Calu3 (cell line): ENCODE results near the gene KRTAP3-3. TPM values are rescaled to one million over a fixed set of nuclear protein-coding genes. Genes with fewer than 3 reads are reported as not detected.

Experiments used
- BruUV-seq: library from RNA; stranded (reverse); fragments of 400-500 nt; replicated peaks from 2 replicates; lab custom pipeline; 2021; lab: Mats Ljungman, UMichigan
- CTCF ChIA-PET: fragments of 300-600 bp; sonication (Branson Sonifier 250); formaldehyde crosslinking; loops from one replicate; lab custom pipeline; 2022; ENCODE audit warnings: antibody characterized with exemption; lab: Charles Lee
- DNase-seq: peaks from one replicate; pipeline ENCODE4 v3.0.0; 2022
- H3K27ac Mint-ChIP-seq: one replicate; pipeline ENCODE4 v1.8.0; 2022; ENCODE audit warnings: mixed read lengths; ENCODE audit not compliant: unreplicated experiment
- H3K27me3 Mint-ChIP-seq: one replicate; pipeline ENCODE4 v1.8.0; 2022; ENCODE audit warnings: mixed read lengths; ENCODE audit not compliant: unreplicated experiment
- H3K36me3 Mint-ChIP-seq: one replicate; pipeline ENCODE4 v1.8.0; 2022; ENCODE audit warnings: mild to moderate bottlenecking, moderate library complexity, mixed read lengths; ENCODE audit not compliant: insufficient read depth, unreplicated experiment
- H3K4me1 Mint-ChIP-seq: one replicate; pipeline ENCODE4 v1.8.0; 2022; ENCODE audit warnings: mild to moderate bottlenecking, low read depth, mixed read lengths; ENCODE audit not compliant: unreplicated experiment
- H3K4me3 Mint-ChIP-seq: one replicate; pipeline ENCODE4 v1.8.0; 2022; ENCODE audit warnings: mild to moderate bottlenecking, low read depth, moderate library complexity, mixed read lengths; ENCODE audit not compliant: unreplicated experiment
- H3K9me3 Mint-ChIP-seq: one replicate; pipeline ENCODE4 v1.8.0; 2022; ENCODE audit warnings: low read depth, mixed read lengths; ENCODE audit not compliant: unreplicated experiment
- CTCF ChIP-seq: fragments of 200-600 bp; IDR thresholded peaks from one replicate; pipeline ENCODE4 v1.8.0; 2022; ENCODE audit warnings: antibody characterized with exemption; ENCODE audit not compliant: unreplicated experiment
- intact Hi-C: fragments of 100-400 bp; cut with micrococcal nuclease; formaldehyde crosslinking; loops from one replicate; pipeline ENCODE4 v1.10.0; 2022; ENCODE audit not compliant: unreplicated experiment
- total RNA-seq: library from RNA; stranded (reverse); gene quantifications from 2 replicates; pipeline ENCODE4 v1.2.3, GENCODE V29; 2022

KRTAP3-3 gene
- total RNA-seq, 1 experiment from 2014 or later, result not detected

GRCh38 chr17:41029633-41030245, 35.8 kb upstream of the KRTAP3-3 start, which contains the start of gene KRTAP1-4:
KRTAP1-4 (minus strand) TSS chr17:41030195; CDS start chr17:41030078, 117 bp downstream.
- intact Hi-C loops, result no loop called here
- TF ChIP-seq CTCF, result no peak
- BruUV-seq, result no TSS peak
- peaks cover 36% of the 10 kb centered on the region for H3K4me1 Mint-ChIP-seq
- DNase-seq, result no peak
- H3K4me3 Mint-ChIP-seq, result no peak within 1 kb of the TSS
- H3K36me3 Mint-ChIP-seq, result no peaks in the 10 kb centered on the region
- CTCF ChIA-PET, result interaction anchor here (0.5 to 1.5 kb wide), 3 partner anchors 15 to 1697 kb away, joined by 3 to 4 read pairs (median 4); no protein-coding TSS in a partner anchor
- H3K27ac Mint-ChIP-seq, result no peak within 1 kb of the TSS
- H3K27me3 Mint-ChIP-seq, result no peaks in the 10 kb centered on the region
- no peaks in the 10 kb centered on the region for H3K9me3 Mint-ChIP-seq

DNA sequence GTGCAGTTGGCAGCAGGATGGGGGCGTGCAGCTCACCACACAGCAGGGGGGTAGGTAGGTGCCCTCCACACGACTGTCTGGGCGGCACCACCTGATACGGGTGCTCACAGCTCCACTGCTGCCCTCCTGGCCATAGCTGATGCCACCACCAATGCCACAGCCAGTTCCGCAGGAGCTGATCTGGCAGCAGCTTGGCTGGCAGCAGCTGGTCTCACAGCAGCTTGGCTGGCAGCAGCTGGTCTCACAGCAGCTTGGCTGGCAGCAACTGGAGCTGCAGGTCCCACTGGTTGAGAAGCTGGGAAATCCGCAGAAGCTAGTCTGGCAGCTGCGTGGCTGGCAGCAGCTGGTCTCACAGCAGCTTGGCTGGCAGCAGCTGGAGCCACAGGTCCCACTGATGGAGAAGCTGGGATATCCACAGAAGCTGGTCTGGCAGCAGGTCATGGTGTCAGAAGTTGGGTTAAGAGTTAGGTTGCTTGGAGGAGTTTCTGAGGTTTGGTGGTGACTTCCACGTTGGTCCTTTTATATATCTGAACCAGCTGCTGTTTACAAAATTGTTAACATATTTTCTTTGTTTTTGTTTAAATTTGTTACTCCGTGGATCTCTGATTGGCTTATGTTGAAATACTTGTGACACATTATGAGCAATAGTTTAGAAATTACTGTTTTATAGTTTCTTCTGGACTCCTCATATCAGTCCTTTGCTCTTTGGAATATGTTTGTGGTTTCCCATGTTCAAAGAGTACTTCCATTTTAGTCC, 32.9 kb upstream of the KRTAP3-3 start, which contains the start of gene KRTAP1-5:
KRTAP1-5 (minus strand) TSS at position 494 of the 757 bp plus-strand sequence; CDS start at position 441, 53 bp downstream.
- DNase-seq, result no peak
- H3K27me3 Mint-ChIP-seq, result no peaks in the 10 kb centered on the region
- no peak within 1 kb of the TSS for H3K4me3 Mint-ChIP-seq
- H3K36me3 Mint-ChIP-seq, result no peaks in the 10 kb centered on the region
- BruUV-seq, result no TSS peak
- H3K27ac Mint-ChIP-seq, result no peak within 1 kb of the TSS
- peaks cover 3% of the 10 kb centered on the region for H3K9me3 Mint-ChIP-seq
- intact Hi-C loops, result no loop called here
- peaks cover 32% of the 10 kb centered on the region for H3K4me1 Mint-ChIP-seq
- TF ChIP-seq CTCF, result no peak
- CTCF ChIA-PET, result interaction anchor here (0.6 to 1.1 kb wide), 3 partner anchors 9 to 18 kb away, joined by 3 read pairs; partner anchors contain the start of gene KRTAP3-1

- CTCF ChIA-PET, result interaction anchor here (0.7 to 1.5 kb wide), 3 partner anchors 14 to 96 kb away, joined by 3 read pairs; no protein-coding TSS in a partner anchor
- intact Hi-C loops, result loop anchor here (5.0 kb wide), 1 partner anchor 67 kb away; no protein-coding TSS in a partner anchor
- Mint-ChIP-seq H3K4me1 (peaks cover 37% of the 10 kb centered on the region), H3K36me3 (no peaks in the 10 kb centered on the region), H3K4me3 (no peak overlapping the region), H3K27me3 (no peaks in the 10 kb centered on the region), H3K9me3 (peaks cover 3% of the 10 kb centered on the region), H3K27ac (peak overlapping the region; percentile 13)
- BruUV-seq, result no TSS peak
- no peak for TF ChIP-seq CTCF
- DNase-seq, result no peak
Observed at GRCh38 chr17:41024697-41025096, 30.7 kb upstream of the KRTAP3-3 start.

DNA sequence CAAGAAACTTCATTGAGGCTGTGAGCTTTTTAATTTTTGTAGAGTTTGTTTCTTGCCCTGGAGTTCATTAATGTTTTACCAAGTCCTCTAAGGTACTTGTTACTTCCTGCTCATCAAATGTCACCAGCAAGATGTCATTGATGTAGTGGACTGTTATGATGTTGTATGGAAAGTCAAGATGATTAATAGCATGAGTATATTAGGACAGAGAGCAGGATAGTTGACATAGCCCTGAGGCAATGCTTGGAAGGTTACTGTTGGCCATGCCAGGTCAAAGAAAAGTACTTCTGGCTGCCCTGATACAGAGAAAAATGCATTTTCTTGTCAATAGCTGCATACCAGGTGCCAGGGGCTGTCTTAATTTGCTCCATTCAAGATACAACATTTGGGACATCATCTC, 26.4 kb upstream of the KRTAP3-3 start:
- H3K4me1 Mint-ChIP-seq, result peaks cover 34% of the 10 kb centered on the region
- H3K27ac Mint-ChIP-seq, result no peak overlapping the region
- no peak for DNase-seq
- CTCF ChIA-PET, result interaction anchor here (0.6 to 1.6 kb wide), 12 partner anchors 9 to 1357 kb away, joined by 3 to 8 read pairs (median 4); partner anchors contain the start of genes GSDMB and KRTAP3-1
- TF ChIP-seq CTCF, result no peak
- BruUV-seq, result no TSS peak
- H3K27me3 Mint-ChIP-seq, result no peaks in the 10 kb centered on the region
- intact Hi-C loops, result loop anchor here (5.0 kb wide), 1 partner anchor 63 kb away; no protein-coding TSS in a partner anchor
- H3K36me3 Mint-ChIP-seq, result no peaks in the 10 kb centered on the region
- H3K9me3 Mint-ChIP-seq, result peaks cover 3% of the 10 kb centered on the region
- H3K4me3 Mint-ChIP-seq, result no peak overlapping the region
